Smooth muscle cell (in vitro differentiated cells): ENCODE results near the gene BEND6. TPM values are rescaled to one million over a fixed set of nuclear protein-coding genes. Genes with fewer than 3 reads are reported as not detected.

Experiments
- DNase-seq: peaks from one replicate; lab custom pipeline; 2025; ENCODE audit not compliant: unreplicated experiment; lab: John Stamatoyannopoulos, UW
- H2AFZ ChIP-seq: fragments of 200-600 bp; sonication (generic); 2 replicates; pipeline ENCODE4 v1.6.0; 2016; ENCODE audit warnings: antibody characterized with exemption, low read depth, mild to moderate bottlenecking
- H3F3A ChIP-seq: fragments of 200-600 bp; sonication (generic); 2 replicates; pipeline ENCODE4 v1.6.0; 2017; ENCODE audit warnings: antibody characterized with exemption, low read depth
- H3K27ac ChIP-seq: fragments of 200-600 bp; sonication (generic); 2 replicates; pipeline ENCODE4 v1.5.1; 2016; ENCODE audit warnings: low read depth, mild to moderate bottlenecking
- H3K27me3 ChIP-seq: fragments of 200-600 bp; sonication (generic); 2 replicates; pipeline ENCODE4 v1.6.1; 2016; ENCODE audit warnings: low read depth, mild to moderate bottlenecking
- H3K36me3 ChIP-seq: fragments of 200-600 bp; sonication (generic); 2 replicates; pipeline ENCODE4 v1.5.1; 2016; ENCODE audit warnings: low read depth
- H3K4me1 ChIP-seq: fragments of 200-600 bp; sonication (generic); 2 replicates; pipeline ENCODE4 v1.5.1; 2016; ENCODE audit warnings: low read depth
- H3K4me2 ChIP-seq: fragments of 200-600 bp; sonication (generic); 2 replicates; pipeline ENCODE4 v1.6.0; 2016; ENCODE audit warnings: mild to moderate bottlenecking
- H3K4me3 ChIP-seq: fragments of 200-600 bp; sonication (generic); 2 replicates; pipeline ENCODE4 v1.5.1; 2016; ENCODE audit warnings: mild to moderate bottlenecking
- H3K79me2 ChIP-seq: fragments of 200-600 bp; sonication (generic); 2 replicates; pipeline ENCODE4 v1.6.0; 2016; ENCODE audit warnings: low read depth, mild to moderate bottlenecking
- H3K9ac ChIP-seq: fragments of 200-600 bp; sonication (generic); 2 replicates; pipeline ENCODE4 v1.6.0; 2016; ENCODE audit warnings: low read depth
- H3K9me3 ChIP-seq: fragments of 200-600 bp; sonication (generic); replicated peaks from 2 replicates; pipeline ENCODE4 v1.5.1; 2016; ENCODE audit warnings: low read depth
- H4K20me1 ChIP-seq: fragments of 200-600 bp; sonication (generic); 2 replicates; pipeline ENCODE4 v1.6.0; 2016; ENCODE audit warnings: low read depth
- CTCF ChIP-seq: fragments of 200-600 bp; sonication (generic); IDR thresholded peaks from 2 replicates; pipeline ENCODE4 v1.5.1; 2017; ENCODE audit warnings: borderline replicate concordance, mild to moderate bottlenecking, antibody characterized with exemption; ENCODE audit not compliant: insufficient read depth, poor library complexity, severe bottlenecking
- WGBS: methylation state at CpG from one replicate; pipeline ENCODE4 v1.1.7; 2016; ENCODE audit warnings: low lambda C conversion rate; 5-methylcytosine and 5-hydroxymethylcytosine counted together
- polyA plus RNA-seq: library from polyadenylated mRNA; unstranded; fragments of >200 nt; fragmentation: Nextera tagmentation; extraction: Ambion mirVana; gene quantifications from 2 replicates; pipeline ENCODE4 v1.2.1, GENCODE V29; 2016
- total RNA-seq: library from RNA; depleted of rRNA; stranded (reverse); fragments of >200 nt; gene quantifications from 2 replicates; pipeline ENCODE4 v1.2.3, GENCODE V29; 2014

The BEND6 gene
- total and polyA plus RNA-seq, 2 experiments from 2014 or later: 4.8 to 5.5 TPM

- Histone ChIP-seq H3K4me1 (no peaks in the 10 kb centered on the region), H3K79me2 (no peaks in the 10 kb centered on the region), H3K36me3 (no peaks in the 10 kb centered on the region), H3F3A (no peaks in the 10 kb centered on the region), H3K27ac (no peak overlapping the region), H2AFZ (no peak overlapping the region), H3K4me2 (no peak overlapping the region), H3K27me3 (no peaks in the 10 kb centered on the region), H3K9me3 (no peaks in the 10 kb centered on the region), H4K20me1 (no peaks in the 10 kb centered on the region), H3K4me3 (no peak overlapping the region), H3K9ac (no peak overlapping the region)
- TF ChIP-seq CTCF: no peak
- no peak for DNase-seq
These were observed 32.3 kb upstream of the BEND6 start for GRCh38 chr6:56922645-56923044.

- Histone ChIP-seq H2AFZ (no peak overlapping the region), H3K9me3 (no peaks in the 10 kb centered on the region), H3K27ac (no peak overlapping the region), H3K4me3 (no peak overlapping the region), H3K36me3 (no peaks in the 10 kb centered on the region), H4K20me1 (no peaks in the 10 kb centered on the region), H3K4me1 (no peaks in the 10 kb centered on the region), H3F3A (no peaks in the 10 kb centered on the region), H3K4me2 (no peak overlapping the region), H3K79me2 (no peaks in the 10 kb centered on the region), H3K27me3 (no peaks in the 10 kb centered on the region), H3K9ac (no peak overlapping the region)
- DNase-seq: no peak
- no peak for TF ChIP-seq CTCF
- WGBS: 100% methylated on average over 1 of the region's 1 CpG
These were observed 31.3 kb upstream of the BEND6 start for GRCh38 chr6:56923565-56923964.

- TF ChIP-seq CTCF: no peak
These were observed 27.1 kb upstream of the BEND6 start for GRCh38 chr6:56927538-56928453.

GRCh38 chr6:56930846-56931245 is 24.1 kb upstream of the BEND6 start:
- Histone ChIP-seq H2AFZ (no peak overlapping the region), H3K4me3 (no peak overlapping the region), H3K4me2 (no peak overlapping the region), H3K9me3 (no peaks in the 10 kb centered on the region), H3K27me3 (no peaks in the 10 kb centered on the region), H3K27ac (no peak overlapping the region), H3K4me1 (no peaks in the 10 kb centered on the region), H3F3A (no peaks in the 10 kb centered on the region), H3K36me3 (no peaks in the 10 kb centered on the region), H3K79me2 (no peaks in the 10 kb centered on the region), H4K20me1 (no peaks in the 10 kb centered on the region), H3K9ac (no peak overlapping the region)
- DNase-seq: no peak
- WGBS: 95% methylated on average over 2 of the region's 2 CpGs
- no peak for TF ChIP-seq CTCF

More at GRCh38 chr6:56927538-56928453, 27.1 kb upstream of the BEND6 start:
- no peaks in the 10 kb centered on the region for H3K27me3 ChIP-seq
- 58% methylated on average over 4 of the region's 4 CpGs for WGBS
- no peaks in the 10 kb centered on the region for H3F3A ChIP-seq
- H2AFZ ChIP-seq: no peak overlapping the region
- DNase-seq: no peak
- H3K9me3 ChIP-seq: no peaks in the 10 kb centered on the region
- no peaks in the 10 kb centered on the region for H3K36me3 ChIP-seq
- no peaks in the 10 kb centered on the region for H3K4me1 ChIP-seq
- no peak overlapping the region for H3K9ac ChIP-seq
- no peak overlapping the region for H3K4me3 ChIP-seq
- no peak overlapping the region for H3K27ac ChIP-seq
- no peak overlapping the region for H3K4me2 ChIP-seq
- no peaks in the 10 kb centered on the region for H4K20me1 ChIP-seq
- no peaks in the 10 kb centered on the region for H3K79me2 ChIP-seq
